GM18861 (cell line): Measurements from ENCODE around the gene ZNF48.

ENCODE experiments used
- ATAC-seq: cut with Tn5 transposase; IDR thresholded peaks from one replicate; pipeline ENCODE4 v1.9.1; 2021; ENCODE audit not compliant: unreplicated experiment

The ZNF48 gene

DNA sequence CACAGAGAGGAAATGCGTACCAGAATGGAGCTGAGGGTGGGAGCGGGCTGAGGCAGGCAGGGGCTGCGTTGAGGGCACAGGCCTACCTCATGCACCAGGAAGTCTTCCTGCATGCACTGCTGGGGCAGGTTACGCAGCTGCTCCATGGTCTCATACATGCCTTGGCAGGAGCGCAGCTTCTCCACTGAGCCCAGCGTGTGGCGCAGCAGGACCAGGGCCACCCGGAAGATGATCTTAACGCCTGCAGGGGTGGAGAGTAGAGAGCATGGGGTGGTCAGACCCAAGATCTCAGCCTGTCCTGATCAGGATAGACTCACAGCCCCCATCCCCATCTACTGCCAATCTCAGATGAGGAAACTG is 36.7 kb upstream of the ZNF48 start:
- ATAC-seq: no peak

GRCh38 chr16:30358990-30359870 is 36.0 kb upstream of the ZNF48 start:
- no peak for ATAC-seq

DNA sequence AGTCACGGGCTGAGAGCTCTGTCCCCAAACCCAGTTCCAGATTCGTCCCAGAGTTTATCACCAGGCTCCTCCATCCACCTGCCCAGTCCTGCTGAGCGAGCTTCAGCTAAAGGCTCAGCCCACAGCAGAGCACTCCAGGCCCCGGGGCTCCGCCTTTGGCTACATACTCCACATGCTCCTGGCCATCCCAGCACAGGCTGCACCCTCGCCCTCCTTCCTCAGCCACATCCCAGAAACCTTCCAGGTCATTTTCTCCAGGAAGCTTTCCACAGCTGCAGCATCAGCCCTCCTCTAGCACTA is 35.4 kb upstream of the ZNF48 start:
- ATAC-seq: no peak

DNA sequence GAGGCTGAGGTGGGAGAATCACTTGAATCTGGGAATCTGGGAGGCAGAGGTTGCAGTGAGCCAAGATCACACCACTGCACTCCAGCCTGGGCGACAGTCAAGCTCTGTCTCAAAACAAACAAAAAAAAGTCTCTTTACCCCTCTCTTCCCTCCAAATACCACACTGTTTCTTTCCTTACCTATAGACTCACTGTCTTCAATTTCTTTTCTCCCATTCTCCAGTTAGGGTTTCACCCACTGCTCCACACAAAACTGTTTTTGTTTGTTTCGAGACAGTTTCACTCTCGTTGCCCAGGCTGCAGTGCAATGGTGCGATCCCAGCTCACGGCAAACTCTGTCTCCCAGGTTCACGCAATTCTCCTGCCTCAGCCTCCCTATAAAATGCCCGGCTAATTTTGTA is 34.0 kb upstream of the ZNF48 start:
- no peak for ATAC-seq

DNA sequence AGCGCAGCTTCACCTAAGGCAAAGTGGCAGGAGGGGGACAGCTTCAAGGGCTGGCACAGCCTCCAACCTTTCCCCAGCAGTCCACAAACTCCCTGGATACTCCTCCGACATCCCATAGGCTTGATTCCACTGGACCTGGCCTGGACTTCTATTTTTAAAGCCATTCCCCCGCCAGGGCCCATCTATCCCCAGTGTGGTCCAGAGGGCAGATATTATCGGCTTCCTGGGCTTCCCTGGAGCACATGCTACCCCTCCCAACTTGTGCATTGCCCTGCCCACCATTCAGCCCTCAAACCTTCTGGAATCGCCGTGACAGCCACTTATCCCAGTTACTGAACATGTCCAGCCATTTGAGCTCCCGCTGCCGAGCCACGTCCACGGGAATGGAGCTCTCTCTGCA is 30.0 kb upstream of the ZNF48 start:
- ATAC-seq: no peak

DNA sequence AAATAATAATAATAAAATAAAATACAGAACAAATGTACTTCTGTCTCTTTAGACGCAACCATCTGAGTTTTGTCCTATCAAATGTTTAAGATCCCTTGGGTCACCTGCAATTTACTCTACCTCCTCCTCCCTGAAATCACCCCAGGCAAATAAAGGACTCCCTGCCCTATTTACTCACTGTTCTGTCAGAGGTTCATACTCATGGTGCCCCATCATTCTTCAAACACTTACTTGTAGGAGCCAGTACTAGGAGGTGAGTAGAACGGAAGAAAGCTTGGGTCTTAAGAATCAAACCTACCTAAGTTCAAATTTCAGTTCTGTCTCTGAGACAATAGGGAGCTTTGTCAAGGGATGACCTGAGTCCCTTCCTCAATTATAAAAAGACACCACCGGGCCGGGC is 28.7 kb upstream of the ZNF48 start:
- no peak for ATAC-seq

- ATAC-seq: no peak
These were observed 27.7 kb upstream of the ZNF48 start for GRCh38 chr16:30367349-30368009.

DNA sequence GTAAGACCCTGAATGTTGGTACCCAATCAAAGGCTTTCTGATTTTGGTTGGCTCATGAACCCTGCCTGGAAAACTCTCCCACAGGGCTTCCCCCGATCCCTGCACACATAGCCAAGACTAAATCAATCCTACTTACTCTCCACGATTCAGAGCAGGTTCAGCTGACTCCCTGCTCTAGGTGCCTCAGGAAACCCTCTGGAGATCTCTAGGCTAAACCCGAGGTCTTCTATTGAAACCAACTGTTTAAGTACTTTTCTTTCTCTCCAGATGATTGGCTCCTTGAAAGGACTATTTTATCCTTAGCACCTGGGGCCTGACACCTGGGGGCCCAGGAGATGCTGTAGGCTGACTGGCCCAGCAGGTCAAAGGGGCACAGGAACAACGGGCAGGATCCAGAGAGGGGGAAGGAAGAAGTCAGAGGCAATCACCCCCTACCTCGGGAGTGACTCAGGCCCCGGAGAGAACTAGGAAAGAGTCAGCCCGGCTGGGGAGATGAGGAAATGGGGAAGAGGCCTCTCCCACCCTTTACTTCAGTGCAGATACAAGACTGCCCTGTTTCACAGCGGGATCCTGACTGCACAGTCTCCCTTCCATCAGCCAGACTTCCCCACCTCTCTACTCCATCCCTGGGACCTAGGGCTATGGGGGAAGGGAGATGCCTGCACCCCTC is 27.0 kb upstream of the ZNF48 start:
- ATAC-seq: no peak

DNA sequence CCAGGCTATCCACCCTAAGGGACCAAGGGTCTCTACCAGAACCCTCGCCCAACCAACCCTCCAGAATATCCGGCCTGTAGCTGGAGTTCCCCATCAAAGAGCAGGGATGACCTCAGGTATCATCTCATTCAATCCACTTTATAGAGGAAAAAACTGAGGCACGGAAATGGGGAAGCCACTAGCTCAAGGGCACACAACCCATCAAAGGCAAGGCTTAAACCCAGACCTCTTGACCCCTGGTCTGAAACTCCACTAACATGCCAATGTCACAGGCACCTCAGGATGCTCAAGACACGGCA is 26.5 kb upstream of the ZNF48 start:
- ATAC-seq: no peak

DNA sequence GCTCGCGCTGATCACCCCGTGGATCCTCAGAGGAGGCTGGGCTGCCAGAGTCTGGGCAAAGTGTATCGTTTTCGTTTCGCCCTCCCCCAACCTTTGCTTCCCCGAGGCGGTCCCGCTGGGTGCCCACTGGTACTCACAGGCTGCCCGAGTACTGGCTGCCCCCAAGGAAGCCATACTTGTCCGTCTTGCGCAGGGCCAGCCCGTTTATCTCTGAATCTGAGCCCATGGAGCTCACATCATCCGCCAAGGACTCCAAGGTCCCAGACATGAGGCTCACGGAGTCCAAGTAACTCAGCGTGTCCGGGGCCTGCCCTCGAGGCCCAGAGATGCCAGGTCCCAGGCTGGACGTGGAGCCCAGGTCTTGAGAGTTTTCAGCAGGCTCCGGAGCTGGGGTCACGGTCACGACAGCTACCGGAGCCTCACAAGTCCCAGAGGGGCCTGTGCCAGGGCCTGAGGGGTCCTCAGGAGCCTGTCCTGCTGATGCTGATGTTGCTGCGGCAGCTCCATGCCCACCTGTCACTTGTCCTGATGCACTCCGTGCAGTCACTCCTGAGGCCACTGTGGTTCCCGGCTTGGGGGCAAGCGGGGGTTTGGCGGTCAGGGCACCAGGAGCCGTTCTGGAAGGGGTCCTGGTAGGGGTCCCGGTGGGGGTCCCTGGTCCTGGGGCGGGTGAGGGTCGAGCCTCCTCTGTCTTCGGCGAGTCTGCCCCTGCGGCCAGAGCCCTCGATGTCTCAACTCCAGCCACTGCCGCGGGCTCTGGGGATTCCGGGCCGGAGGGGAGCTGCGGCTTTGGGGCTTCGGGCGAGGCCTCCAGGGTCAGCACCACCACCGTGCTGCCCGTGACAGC is 25.9 kb upstream of the ZNF48 start:
- ATAC-seq: no peak

GRCh38 chr16:30369938-30370455 is 25.2 kb upstream of the ZNF48 start:
- ATAC-seq: peak; percentile 8

DNA sequence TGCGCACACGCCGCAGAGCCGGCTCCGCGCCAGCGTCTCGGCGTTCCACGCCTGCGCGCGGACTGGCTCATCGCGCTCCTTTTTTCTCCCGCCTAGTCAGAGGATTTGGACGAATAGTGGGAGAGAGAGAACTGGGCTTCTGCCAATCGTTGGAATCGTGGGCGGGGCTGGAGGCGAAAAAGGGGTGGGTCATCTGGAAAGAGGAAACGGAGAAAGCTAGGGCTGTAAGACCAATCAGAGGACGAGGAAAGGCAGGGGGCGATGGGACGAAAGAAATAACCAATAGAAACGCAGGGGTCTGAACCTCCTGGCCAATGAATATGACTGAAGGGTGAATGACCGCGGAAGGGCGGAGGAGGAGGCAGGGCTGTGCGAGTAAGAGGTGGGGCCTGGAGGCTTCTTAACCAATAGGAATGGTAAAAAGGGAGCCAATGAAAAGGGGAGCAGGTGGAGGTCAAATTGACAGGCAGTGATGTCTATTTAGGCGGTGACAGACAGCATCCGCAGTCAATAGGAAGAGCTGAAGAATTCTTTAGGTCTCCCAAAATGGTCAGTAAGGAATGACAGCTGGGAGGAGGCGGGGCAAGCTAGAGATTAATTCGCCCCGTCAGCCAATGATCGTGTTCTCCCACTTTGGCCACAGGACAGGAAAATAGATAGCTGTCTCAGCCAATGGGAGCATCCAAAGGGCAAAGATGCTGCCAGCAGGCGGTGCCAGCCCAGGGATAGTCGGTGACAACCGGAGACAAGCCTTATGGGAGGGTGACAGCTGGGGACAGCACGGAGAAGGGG is 24.6 kb upstream of the ZNF48 start, which contains the start of gene TBC1D10B:
Gene TBC1D10B, minus strand, starts transcription at position 39 of the 792 bp plus-strand sequence. CDS start 311 bp downstream, outside the sequence.
- ATAC-seq: peak; percentile 65

GRCh38 chr16:30371248-30371816 is 23.9 kb upstream of the ZNF48 start:
- ATAC-seq: no peak

- ATAC-seq: no peak
These were observed 23.0 kb upstream of the ZNF48 start for GRCh38 chr16:30372038-30372712.

DNA sequence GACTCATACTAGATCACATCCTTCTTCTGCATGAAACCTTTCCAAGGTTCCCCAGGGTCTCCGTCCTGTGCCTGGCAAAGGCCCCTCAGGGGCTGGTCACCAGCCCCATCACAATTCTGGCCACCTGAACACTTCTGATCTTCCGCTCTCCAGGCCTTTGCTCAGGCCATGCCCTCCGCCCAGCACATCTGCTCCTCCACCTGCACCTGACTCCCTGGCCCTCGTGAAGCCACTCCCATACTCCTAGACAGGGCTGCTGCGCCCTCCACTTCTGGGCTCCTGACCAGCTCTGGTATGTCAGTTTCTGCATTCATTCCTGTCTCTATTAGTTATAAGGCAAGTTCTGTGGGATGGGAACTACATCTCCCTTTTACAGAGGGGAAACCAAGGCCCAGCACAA is 22.5 kb upstream of the ZNF48 start:
- no peak for ATAC-seq

- no peak for ATAC-seq
These were observed 20.7 kb upstream of the ZNF48 start, which contains the start of gene MYL11 for GRCh38 chr16:30374538-30374937. TSS of gene MYL11 (plus strand) at chr16:30374802. CDS start at chr16:30374858, 56 bp downstream.

DNA sequence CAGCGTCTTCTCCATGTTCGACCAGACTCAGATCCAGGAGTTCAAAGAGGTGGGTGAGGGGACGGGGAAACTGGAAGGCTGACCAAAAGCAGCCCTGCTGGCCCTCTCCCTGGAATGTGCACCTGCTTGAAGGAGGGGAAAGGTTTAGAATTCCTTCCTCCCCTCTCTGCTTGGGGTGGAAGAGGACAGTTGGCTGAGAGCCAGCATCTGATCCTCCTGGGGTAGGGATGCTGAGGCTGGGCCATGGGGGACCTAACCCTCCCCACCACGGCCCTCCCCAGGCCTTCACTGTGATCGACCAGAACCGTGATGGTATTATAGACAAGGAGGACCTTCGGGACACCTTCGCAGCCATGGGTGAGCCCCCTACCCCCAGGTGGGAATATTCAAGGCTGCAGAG is 19.4 kb upstream of the ZNF48 start:
- no peak for ATAC-seq

- ATAC-seq: no peak
These were observed 18.7 kb upstream of the ZNF48 start for GRCh38 chr16:30376461-30376902.
